CD4-positive, alpha-beta T cell (primary cell): Measurements from ENCODE around the gene RSPH9. TPM values are rescaled to one million over a fixed set of nuclear protein-coding genes. Genes with fewer than 3 reads are reported as not detected.

ENCODE experiments used
- ATAC-seq: fragments of 200-7000 bp; cut with Tn5 transposase; one replicate; pipeline ENCODE4 v1.10.0; 2022; ENCODE audit warnings: mild to moderate bottlenecking; ENCODE audit not compliant: poor library complexity
- CTCF ChIA-PET: fragments of 350-600 bp; sonication (Branson Sonifier 250); formaldehyde crosslinking; loops from one replicate; lab custom pipeline; 2021; ENCODE audit warnings: antibody characterized with exemption, inconsistent platforms; lab: Charles Lee
- POLR2A ChIA-PET: fragments of 350-600 bp; sonication (Branson Sonifier 250); formaldehyde crosslinking; loops from one replicate; lab custom pipeline; 2021; ENCODE audit warnings: antibody characterized with exemption, inconsistent platforms; lab: Charles Lee
- DNase-seq, 14 experiments: peaks; one replicate each; pipeline ENCODE4 v3.0.0-alpha.2; 2013 to 2020; ENCODE audit warnings: mixed read lengths in 2 of 14
- H3K27ac ChIP-seq, 2 donors: one replicate each; pipeline versions ENCODE4 v1.5.1 to v1.7.0; 2013; ENCODE audit warnings: low read length in 2 of 2, low read depth in 1 of 2, mild to moderate bottlenecking in 1 of 2
- H3K27me3 ChIP-seq, 2 experiments: 1 replicate in 1 of 2; 2 replicates in 1 of 2; pipeline versions ENCODE4 v1.6.1 to v1.7.0; 2013; ENCODE audit warnings: low read length in 2 of 2, control low read depth in 1 of 2, mild to moderate bottlenecking in 1 of 2, moderate library complexity in 1 of 2; ENCODE audit not compliant: insufficient read depth in 2 of 2, control insufficient read depth in 1 of 2
- H3K36me3 ChIP-seq: one replicate; pipeline ENCODE4 v1.6.1; 2013; ENCODE audit warnings: low read length, control low read depth; ENCODE audit not compliant: insufficient read depth
- H3K4me1 ChIP-seq: one replicate; pipeline ENCODE4 v1.6.1; 2013; ENCODE audit warnings: low read length, control low read depth; ENCODE audit not compliant: insufficient read depth
- H3K4me3 ChIP-seq: one replicate; pipeline ENCODE4 v1.5.1; 2013; ENCODE audit warnings: mild to moderate bottlenecking, low read length, moderate library complexity
- H3K9me3 ChIP-seq, 2 experiments: 1 replicate in 1 of 2; 2 replicates in 1 of 2; pipeline versions ENCODE4 v1.6.1 to v1.7.0; 2013; ENCODE audit warnings: low read length in 2 of 2, mild to moderate bottlenecking in 2 of 2, control low read depth in 1 of 2, moderate library complexity in 1 of 2; ENCODE audit not compliant: control insufficient read depth in 1 of 2, insufficient read depth in 1 of 2
- H3K27ac Mint-ChIP-seq: one replicate; pipeline ENCODE4 v1.8.0; 2020; ENCODE audit warnings: mixed read lengths
- H3K27me3 Mint-ChIP-seq: one replicate; pipeline ENCODE4 v1.8.0; 2021; ENCODE audit warnings: mixed read lengths
- H3K36me3 Mint-ChIP-seq: one replicate; pipeline ENCODE4 v1.8.0; 2021; ENCODE audit warnings: low read depth, mixed read lengths
- H3K4me1 Mint-ChIP-seq: one replicate; pipeline ENCODE4 v1.8.0; 2021; ENCODE audit warnings: low read depth, mixed read lengths
- H3K4me3 Mint-ChIP-seq: one replicate; pipeline ENCODE4 v1.8.0; 2020; ENCODE audit warnings: mild to moderate bottlenecking, mixed read lengths
- H3K9me3 Mint-ChIP-seq: one replicate; pipeline ENCODE4 v1.8.0; 2020; ENCODE audit warnings: mixed read lengths
- intact Hi-C, 2 experiments: fragments of 100-400 bp; cut with DNase I in 1 of 2; cut with micrococcal nuclease in 1 of 2; formaldehyde crosslinking; loops; one replicate each; pipeline versions ENCODE4 v1.15.1 to v1.9.0; 2023 to 2025; cut with DNase I, micrococcal nuclease
- total RNA-seq, 174 experiments: library from RNA in 2 of 174; stranded (reverse) in 2 of 174; gene quantifications; one replicate each; pipeline ENCODE4 v1.2.3 and lab custom pipeline; 2021 to 2026
- TF ChIP-seq, protein P1 (sequence below): fragments of 200-600 bp; IDR thresholded peaks from one replicate; pipeline ENCODE4 v1.8.0; 2022; ENCODE audit warnings: antibody characterized with exemption, mild to moderate bottlenecking

Gene RSPH9
- total RNA-seq, 2 experiments from 2014 or later: not detected

- intact Hi-C loops: no loop called here
- ATAC-seq (no peak), DNase-seq (no peak)
- H3K27ac ChIP-seq: no peak overlapping the region
- H3K4me3 Mint-ChIP-seq: no peak overlapping the region
- H3K27me3 Mint-ChIP-seq: peaks cover 50% of the 10 kb centered on the region
- H3K4me3 ChIP-seq: no peak overlapping the region
- no peaks in the 10 kb centered on the region for H3K36me3 ChIP-seq
- no peak overlapping the region for H3K27ac Mint-ChIP-seq
- TF ChIP-seq, protein P1, sequence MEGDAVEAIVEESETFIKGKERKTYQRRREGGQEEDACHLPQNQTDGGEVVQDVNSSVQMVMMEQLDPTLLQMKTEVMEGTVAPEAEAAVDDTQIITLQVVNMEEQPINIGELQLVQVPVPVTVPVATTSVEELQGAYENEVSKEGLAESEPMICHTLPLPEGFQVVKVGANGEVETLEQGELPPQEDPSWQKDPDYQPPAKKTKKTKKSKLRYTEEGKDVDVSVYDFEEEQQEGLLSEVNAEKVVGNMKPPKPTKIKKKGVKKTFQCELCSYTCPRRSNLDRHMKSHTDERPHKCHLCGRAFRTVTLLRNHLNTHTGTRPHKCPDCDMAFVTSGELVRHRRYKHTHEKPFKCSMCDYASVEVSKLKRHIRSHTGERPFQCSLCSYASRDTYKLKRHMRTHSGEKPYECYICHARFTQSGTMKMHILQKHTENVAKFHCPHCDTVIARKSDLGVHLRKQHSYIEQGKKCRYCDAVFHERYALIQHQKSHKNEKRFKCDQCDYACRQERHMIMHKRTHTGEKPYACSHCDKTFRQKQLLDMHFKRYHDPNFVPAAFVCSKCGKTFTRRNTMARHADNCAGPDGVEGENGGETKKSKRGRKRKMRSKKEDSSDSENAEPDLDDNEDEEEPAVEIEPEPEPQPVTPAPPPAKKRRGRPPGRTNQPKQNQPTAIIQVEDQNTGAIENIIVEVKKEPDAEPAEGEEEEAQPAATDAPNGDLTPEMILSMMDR: no peak
- H3K9me3 Mint-ChIP-seq: no peaks in the 10 kb centered on the region
- CTCF ChIA-PET: no interaction called here
- H3K9me3 ChIP-seq: no peaks in the 10 kb centered on the region
- peaks cover 5% of the 10 kb centered on the region for H3K4me1 ChIP-seq
- H3K36me3 Mint-ChIP-seq: no peaks in the 10 kb centered on the region
- H3K27me3 ChIP-seq: peaks cover 0 to 4% of the 10 kb centered on the region in 2 experiments
- POLR2A ChIA-PET: no interaction called here
- H3K4me1 Mint-ChIP-seq: no peaks in the 10 kb centered on the region
These were observed 62.9 kb downstream of the RSPH9 start for GRCh38 chr6:43707767-43708166.

- no peaks in the 10 kb centered on the region for H3K4me1 Mint-ChIP-seq
- H3K27me3 Mint-ChIP-seq: peaks cover 39% of the 10 kb centered on the region
- TF ChIP-seq, protein P1: no peak
- Histone ChIP-seq H3K4me1 (peaks cover 5% of the 10 kb centered on the region), H3K27ac (no peak overlapping the region), H3K27me3 (peaks cover 0 to 4% of the 10 kb centered on the region in 2 experiments), H3K36me3 (no peaks in the 10 kb centered on the region), H3K4me3 (no peak overlapping the region), H3K9me3 (no peaks in the 10 kb centered on the region)
- DNase-seq (peak in 2 of 14 experiments; percentile 32 to 43), ATAC-seq (no peak)
- intact Hi-C loops: no loop called here
- no peak overlapping the region for H3K4me3 Mint-ChIP-seq
- CTCF ChIA-PET: no interaction called here
- no peak overlapping the region for H3K27ac Mint-ChIP-seq
- H3K9me3 Mint-ChIP-seq: no peaks in the 10 kb centered on the region
- POLR2A ChIA-PET: no interaction called here
- H3K36me3 Mint-ChIP-seq: no peaks in the 10 kb centered on the region
These were observed 64.2 kb downstream of the RSPH9 start for GRCh38 chr6:43708860-43709653.

- no peak overlapping the region for H3K4me3 Mint-ChIP-seq
- H3K4me3 ChIP-seq: no peak overlapping the region
- DNase-seq (no peak), ATAC-seq (no peak)
- H3K9me3 Mint-ChIP-seq: no peaks in the 10 kb centered on the region
- peaks cover 36% of the 10 kb centered on the region for H3K27me3 Mint-ChIP-seq
- H3K27ac Mint-ChIP-seq: no peak overlapping the region
- H3K27me3 ChIP-seq: peaks cover 0 to 4% of the 10 kb centered on the region in 2 experiments
- POLR2A ChIA-PET: no interaction called here
- intact Hi-C loops: no loop called here
- H3K36me3 ChIP-seq: no peaks in the 10 kb centered on the region
- H3K4me1 Mint-ChIP-seq: no peaks in the 10 kb centered on the region
- no peaks in the 10 kb centered on the region for H3K9me3 ChIP-seq
- TF ChIP-seq, protein P1: no peak
- CTCF ChIA-PET: interaction anchor here (0.9 kb wide), 1 partner anchor 19 kb away, joined by 3 read pairs; no protein-coding TSS in a partner anchor
- H3K4me1 ChIP-seq: peaks cover 5% of the 10 kb centered on the region
- H3K27ac ChIP-seq: no peak overlapping the region
- H3K36me3 Mint-ChIP-seq: no peaks in the 10 kb centered on the region
These were observed 64.9 kb downstream of the RSPH9 start for GRCh38 chr6:43709654-43710303.
